ENCODE measurements around the gene ANXA8L1.
"Not testable (repeated sequence)": the region's sequence is repeated elsewhere in the genome, so short reads cannot be mapped to it uniquely, and the experiment has no call there.

Gene ANXA8L1

DNA sequence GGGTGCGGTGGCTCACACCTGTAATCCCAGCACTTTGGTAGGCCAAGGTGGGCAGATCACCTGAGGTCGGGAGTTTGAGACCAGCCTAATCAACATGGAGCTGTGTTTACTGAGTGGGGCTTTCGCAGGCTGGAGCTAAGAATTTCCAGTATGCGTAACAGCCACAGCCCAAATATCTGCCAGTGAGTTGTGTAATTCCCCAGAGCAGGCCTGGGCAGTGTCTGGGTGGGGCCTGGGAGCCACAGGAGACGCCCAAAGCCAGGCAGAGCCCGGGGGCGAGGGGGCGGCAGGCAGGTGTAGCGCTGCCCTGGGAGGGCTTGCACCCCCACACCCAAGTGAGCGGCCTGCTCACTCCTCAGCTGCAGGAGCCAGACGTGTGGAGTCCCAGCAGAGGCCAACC is at the start of gene ANXA8L1:
Gene ANXA8L1, plus strand, starts transcription at position 371 of the 400 bp plus-strand sequence. CDS start 76 bp downstream, outside the sequence.
- DNase-seq (ENCODE audit: low read depth, low spot score), result not testable (repeated sequence)

DNA sequence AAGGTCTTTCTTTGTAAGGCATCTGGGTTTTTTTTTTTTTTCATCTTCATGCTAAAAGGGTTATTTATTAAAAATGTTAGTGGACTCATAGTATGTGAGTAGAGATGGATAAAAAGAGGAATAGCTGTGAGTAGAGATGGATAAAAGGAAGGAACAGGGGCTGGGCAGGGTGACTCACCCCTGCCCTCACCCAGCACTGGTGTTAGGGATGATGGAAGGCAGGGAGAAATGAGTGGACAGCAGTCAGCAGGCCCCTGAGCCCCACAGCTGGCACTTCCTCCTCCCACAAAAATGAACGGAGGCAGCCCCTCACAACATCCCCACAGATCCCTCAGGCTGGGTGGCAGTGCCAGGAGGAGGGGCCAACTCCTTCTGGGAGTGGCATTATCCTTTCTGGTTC is 49.5 kb upstream of the ANXA8L1 start:
- no peak for DNase-seq (ENCODE audit: low read depth, low spot score)

DNA sequence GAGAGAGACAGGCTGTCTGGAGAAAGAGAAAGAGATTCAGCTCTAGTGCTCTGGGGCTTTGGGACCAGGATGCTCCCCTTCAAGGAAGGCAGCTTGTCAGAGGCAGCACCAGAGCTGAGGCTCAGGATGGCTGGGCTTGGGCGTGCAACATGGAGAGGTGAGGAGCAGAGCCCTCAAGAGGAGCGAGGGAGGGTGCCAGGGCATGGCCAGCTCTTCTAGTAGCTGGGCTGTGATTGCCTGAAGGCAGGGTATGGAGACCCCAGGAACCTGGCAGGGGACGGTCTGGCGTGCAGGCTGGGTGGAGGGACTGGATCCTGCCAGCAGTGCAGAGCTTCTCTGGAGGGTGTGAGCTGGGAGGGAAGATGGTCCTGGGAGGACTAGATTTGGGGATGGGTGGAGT is 48.6 kb upstream of the ANXA8L1 start:
- no peak for DNase-seq (ENCODE audit: low read depth, low spot score)

DNA sequence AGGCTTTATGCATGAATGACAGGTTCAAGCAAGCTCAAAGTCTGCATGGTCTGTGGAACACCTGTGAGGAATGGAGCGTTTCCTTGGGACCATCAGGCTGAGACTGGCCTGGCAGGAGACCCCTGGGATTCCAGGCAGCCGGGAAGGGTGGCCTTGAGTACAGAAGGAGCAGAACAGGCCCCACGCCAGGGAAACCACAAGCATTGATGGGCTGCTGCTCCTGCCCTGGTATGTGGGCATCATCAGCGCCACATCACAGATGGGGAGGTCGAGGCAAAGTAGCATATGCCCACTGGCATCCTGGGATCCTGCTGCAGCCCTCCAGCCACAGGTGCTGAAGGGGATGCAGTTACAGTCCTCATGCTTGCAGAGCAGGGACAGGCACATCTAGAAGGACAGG is 47.9 kb upstream of the ANXA8L1 start:
- DNase-seq (ENCODE audit: low read depth, low spot score), result no peak

DNA sequence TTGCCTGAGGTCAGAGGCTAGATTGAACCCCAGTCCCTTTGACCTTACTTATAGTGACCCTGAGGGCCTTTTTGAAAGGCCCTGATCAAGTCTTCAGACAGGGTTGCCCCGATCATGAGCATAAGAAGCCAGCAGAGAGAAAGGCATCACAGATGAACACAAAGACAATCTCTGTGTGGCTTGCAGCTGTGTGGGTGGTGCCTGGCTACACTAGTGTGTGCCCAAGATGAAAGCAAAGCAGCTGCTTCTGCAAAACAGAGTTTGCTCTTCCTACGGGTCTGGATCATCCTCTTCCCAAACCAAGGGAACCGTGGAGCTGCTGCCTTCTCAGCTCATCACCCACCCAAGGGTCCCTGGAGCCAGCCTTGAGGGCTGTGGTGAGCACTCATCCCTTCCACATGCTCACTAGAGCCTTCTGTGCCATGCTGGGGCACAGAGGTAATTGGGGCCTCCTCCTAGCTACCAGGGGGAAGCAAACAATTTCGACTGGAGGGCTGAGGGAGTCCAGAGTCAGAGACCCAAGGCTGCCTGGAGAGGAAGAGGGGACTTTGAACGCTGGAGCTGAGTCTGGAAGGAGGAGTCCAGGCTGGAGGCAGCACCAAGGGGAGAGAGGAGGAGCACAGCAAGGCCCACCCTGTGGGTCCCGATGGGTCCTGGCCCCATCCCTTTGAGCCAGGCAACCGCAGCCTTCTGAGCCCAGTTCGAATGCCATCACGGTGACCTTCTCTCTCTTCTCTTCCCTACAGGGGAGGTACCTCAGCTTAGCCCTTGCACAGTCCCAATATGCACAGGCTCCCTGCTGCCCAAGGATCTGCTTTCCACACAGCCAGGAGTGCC is 46.5 kb upstream of the ANXA8L1 start:
- no peak for DNase-seq (ENCODE audit: low read depth, low spot score)

DNA sequence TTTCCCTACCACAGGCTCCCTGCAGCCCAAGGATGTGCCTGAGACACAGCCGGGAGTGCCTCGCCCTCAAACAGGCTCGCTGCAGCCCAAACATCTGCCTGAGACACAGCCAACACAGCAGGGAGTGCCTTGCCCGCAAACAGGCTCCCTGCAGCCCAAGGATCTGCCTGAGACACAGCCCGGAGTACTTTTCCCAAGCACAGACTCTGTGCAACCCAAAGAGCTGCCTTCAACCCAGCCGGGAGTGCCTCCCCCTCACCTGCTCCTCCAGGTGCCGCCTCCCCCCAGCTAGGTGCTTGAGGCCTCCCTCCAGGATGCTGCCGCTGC is 45.9 kb upstream of the ANXA8L1 start:
- no peak for DNase-seq (ENCODE audit: low read depth, low spot score)

- no peak for DNase-seq (ENCODE audit: low read depth, low spot score)
Measured at GRCh38 chr10:46330894-46331293, 44.7 kb upstream of the ANXA8L1 start.

- peak; percentile 16 for DNase-seq (ENCODE audit: low read depth, low spot score)
Measured at GRCh38 chr10:46365484-46365883, 10.1 kb upstream of the ANXA8L1 start.

DNA sequence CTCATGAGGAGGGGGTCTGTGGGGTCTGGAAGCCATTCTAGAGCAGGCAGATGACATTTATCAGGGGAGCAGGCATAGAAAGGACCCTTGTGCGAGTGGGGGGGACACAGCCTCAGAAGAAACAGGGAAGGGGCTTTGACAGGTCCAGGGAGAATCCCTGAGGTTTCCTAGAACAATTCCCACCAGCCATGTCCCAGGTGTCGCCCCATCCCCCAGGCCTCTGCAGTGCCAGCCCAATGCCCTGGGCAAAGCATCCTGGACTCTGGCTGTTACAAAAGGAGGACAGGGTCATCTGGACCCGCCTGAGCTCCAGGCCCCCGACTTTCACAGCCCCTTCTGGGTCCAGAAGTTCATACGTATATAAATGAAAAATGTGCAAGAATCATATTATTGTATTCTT is 8.4 kb upstream of the ANXA8L1 start:
- DNase-seq (ENCODE audit: low read depth, low spot score), result not testable (repeated sequence)

- DNase-seq (ENCODE audit: low read depth, low spot score), result not testable (repeated sequence)
Measured at GRCh38 chr10:46367666-46368240, 7.8 kb upstream of the ANXA8L1 start.

- DNase-seq (ENCODE audit: low read depth, low spot score), result not testable (repeated sequence)
Measured at GRCh38 chr10:46368956-46369355, 6.6 kb upstream of the ANXA8L1 start.

GRCh38 chr10:46374410-46374809 is 1.2 kb upstream of the ANXA8L1 start:
- not testable (repeated sequence) for DNase-seq (ENCODE audit: low read depth, low spot score)

- not testable (repeated sequence) for DNase-seq (ENCODE audit: low read depth, low spot score)
Measured at GRCh38 chr10:46377022-46377421, 1.4 kb downstream of the ANXA8L1 start.

- DNase-seq (ENCODE audit: low read depth, low spot score), result not testable (repeated sequence)
Measured at GRCh38 chr10:46377651-46378050, 2.1 kb downstream of the ANXA8L1 start.

GRCh38 chr10:46378108-46378507 is 2.5 kb downstream of the ANXA8L1 start:
- not testable (repeated sequence) for DNase-seq (ENCODE audit: low read depth, low spot score)

DNA sequence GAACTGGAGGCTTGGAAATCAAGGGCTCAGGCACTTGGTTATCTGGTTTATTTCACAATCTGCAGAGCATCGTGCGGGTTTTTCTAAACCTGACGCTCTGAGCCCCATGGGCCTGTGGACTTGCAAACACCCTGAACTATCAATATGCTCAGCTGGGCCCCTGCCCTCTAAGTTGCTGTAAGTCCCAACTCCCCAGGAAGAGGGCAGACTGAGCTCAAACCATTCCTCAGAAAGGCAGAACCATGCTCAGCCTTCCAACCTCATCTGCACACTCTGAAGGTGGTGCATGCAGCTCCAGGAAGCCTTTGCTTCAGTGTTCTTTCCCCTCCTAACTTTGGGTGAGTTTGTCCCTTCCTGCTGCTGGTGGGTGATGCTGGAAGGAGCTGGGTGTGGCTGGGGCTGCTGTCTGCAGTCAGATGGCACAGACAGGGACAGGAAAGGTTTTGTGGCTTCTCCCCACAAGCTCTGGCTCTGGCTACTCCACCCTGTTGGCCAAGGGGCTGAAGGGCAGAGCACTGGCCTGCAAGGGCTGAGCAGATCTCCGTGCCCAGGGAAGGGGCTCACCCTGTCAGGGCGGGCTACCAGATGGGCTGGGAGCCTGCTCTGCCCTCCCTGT is 3.8 kb downstream of the ANXA8L1 start:
- DNase-seq (ENCODE audit: low read depth, low spot score), result not testable (repeated sequence)

DNA sequence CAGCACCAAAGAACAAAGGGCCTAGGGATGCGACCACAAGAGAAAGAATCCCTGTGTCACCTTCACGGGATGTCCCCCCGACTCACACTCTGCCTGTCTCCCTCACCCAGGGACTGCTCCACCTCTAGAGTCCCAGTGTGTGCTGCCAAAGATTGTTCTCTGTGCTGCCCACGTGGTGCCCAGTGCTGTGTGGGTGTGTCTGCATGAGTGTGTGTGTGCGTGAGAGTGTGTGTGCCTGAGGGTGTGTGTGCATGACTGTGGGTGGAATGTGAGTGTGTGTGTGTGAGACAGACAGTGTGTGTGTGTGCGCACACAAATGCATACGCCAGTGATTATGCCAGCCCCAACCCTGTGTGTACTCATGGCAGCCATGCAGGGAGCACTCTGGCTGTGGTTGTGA is 10.3 kb downstream of the ANXA8L1 start:
- not testable (repeated sequence) for DNase-seq (ENCODE audit: low read depth, low spot score)

- not testable (repeated sequence) for DNase-seq (ENCODE audit: low read depth, low spot score)
Measured at GRCh38 chr10:46386694-46387093, 11.1 kb downstream of the ANXA8L1 start.

DNA sequence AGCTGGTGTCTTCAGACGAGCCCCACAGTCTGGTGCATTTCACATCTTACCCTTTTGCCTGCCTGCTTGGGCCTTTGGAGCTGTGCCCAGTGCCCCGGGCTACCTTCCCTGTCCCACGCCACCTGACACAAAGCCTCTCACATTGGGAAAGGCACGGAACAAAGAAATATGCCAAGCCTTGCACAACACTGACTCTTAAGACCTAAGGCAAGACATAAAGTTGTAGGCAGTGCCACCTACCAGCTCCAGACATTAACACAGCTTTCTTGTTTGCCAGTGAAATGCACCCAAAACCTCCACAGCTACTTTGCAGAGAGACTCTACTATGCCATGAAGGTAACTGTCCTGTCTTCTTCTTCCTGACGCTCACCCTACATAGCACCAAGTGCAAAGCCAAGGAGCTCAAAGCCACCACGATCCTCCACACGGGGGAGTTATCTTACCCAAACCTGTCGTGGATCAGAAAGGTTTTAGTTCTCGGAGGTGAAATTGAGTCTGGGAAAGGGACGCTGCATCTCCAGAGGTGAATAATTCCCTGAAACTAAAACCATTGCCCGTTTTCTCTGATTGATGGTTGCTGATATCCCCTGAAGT is 11.8 kb downstream of the ANXA8L1 start:
- not testable (repeated sequence) for DNase-seq (ENCODE audit: low read depth, low spot score)

DNA sequence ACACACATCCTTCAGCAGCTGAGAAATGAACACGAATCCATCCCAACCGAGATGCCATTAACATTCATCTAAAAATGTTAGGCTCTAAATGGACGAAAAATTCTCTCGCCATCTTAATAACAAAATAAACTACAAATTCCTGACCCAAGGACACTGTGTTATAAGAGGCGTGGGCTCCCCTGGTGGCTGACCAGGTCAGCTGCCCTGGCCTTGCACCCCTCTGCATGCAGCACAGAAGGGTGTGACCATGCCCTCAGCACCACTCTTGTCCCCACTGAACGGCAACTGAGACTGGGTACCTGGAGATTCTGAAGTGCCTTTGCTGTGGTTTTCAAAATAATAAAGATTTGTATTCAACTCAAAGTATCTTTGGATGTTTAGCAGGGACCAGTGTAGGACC is 15.8 kb downstream of the ANXA8L1 start:
- DNase-seq (ENCODE audit: low read depth, low spot score), result not testable (repeated sequence)

GRCh38 chr10:46396441-46397279 is 21.1 kb downstream of the ANXA8L1 start:
- peak; percentile 54 for DNase-seq (ENCODE audit: low read depth, low spot score)
